Skeletal muscle cell (primary cell): ENCODE results near the gene SAP30L.

Source experiments
- DNase-seq: peaks from one replicate; pipeline ENCODE4 v3.0.0-alpha.2; 2010; ENCODE audit warnings: low read depth
- H3K4me3 ChIP-seq: 2 replicates; pipeline ENCODE4 v1.5.1; 2011; ENCODE audit warnings: low read depth, mild to moderate bottlenecking, control low read depth, low read length, moderate library complexity

The SAP30L gene

DNA sequence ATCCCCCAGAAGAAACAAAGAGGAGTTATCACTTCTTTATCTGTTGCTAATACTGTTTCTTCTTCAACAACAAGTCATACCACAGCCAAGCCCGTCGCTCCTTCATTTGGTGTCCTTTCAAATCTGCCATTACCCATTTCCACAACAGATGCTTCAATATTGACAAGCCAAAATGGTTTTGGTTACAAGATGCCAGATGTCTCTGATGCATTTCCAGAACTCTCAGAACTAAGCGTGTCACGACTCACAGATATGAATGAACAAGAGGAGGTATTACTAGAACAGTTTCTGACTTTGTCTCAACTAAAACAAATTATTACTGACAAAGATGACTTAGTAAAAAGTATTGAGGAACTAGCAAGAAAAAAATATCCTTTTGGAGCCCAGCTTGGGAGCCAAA lies 48.2 kb downstream of the SAP30L start:
- H3K4me3 ChIP-seq = no peak overlapping the region
- no peak for DNase-seq

DNA sequence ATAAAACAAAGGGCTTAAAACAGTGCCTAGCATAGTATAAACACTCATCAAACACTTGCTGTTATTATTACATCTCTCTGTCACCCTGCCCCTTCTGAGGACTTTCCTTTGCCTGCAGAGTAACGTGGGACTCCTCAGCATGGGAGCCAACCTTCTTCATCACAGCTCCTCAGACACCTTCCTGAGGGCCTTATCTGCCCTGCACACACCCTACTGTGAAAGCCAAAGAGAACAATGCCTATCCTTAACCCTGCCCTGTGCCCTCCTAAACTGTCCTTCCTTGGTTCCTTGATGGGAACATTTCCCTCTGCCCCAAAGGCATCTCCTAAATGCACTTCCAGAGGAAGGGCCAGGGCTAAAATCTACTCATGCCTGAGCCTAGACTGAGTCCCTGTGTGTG lies 52.8 kb downstream of the SAP30L start:
- no peak overlapping the region for H3K4me3 ChIP-seq
- no peak for DNase-seq

DNA sequence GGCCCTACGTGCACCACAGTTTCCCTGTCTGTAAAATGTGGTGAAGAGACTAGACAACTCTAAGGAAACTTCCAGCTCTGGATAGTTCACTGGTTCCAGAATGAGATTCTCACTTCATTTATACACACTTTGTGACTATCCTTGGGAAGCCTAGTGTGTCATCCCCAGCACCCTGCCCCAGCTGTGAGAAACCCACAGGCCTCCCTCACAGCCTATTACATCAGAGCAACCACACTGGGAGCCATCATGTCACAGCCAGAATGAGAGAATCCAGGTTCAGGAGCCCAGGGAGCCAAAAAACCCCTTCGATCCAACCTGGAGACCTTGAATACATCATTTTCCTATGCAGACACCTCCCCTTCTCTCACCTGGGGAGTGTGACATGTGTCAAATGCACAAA lies 53.2 kb downstream of the SAP30L start:
- no peak for DNase-seq
- H3K4me3 ChIP-seq = no peak overlapping the region

DNA sequence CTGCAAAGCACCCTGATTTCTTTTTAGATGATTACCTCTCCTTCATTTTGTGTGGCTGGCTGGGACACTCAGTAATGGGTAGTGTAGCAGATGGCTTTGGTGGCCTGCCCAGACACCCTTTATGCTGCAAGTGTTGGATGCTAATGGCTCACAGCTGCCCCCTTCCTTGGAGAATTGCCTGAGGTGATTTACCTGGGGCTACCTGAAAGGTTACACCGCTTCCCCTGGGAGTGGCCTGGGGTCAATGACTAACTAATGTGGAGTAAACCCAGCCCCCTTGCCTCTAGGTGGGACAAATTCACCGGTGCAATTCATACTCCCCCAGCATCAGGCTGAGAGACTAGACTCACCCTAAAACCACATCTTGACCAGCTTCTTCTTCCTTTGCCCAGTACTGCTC lies 55.8 kb downstream of the SAP30L start:
- no peak for DNase-seq
- no peak overlapping the region for H3K4me3 ChIP-seq

DNA sequence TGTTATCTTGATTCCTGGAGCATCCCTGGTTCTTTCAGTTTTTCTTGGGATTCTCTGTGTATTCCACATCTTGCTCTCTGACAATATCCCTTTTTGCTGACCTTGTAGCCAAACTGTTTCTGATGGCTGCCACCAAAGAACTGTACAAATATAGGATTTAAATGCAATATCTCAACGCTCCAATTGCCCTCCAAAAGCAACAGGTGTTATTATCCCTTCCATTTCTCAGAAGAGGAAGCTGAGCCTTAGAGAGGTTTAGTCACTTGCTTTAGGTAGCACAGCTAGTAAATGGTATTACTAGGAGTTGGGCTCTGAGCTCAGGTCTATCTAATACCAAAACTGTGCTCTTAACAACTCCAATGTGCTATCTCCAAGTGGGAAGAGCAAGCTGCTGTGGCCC lies 56.4 kb downstream of the SAP30L start:
- DNase-seq = no peak
- no peak overlapping the region for H3K4me3 ChIP-seq

DNA sequence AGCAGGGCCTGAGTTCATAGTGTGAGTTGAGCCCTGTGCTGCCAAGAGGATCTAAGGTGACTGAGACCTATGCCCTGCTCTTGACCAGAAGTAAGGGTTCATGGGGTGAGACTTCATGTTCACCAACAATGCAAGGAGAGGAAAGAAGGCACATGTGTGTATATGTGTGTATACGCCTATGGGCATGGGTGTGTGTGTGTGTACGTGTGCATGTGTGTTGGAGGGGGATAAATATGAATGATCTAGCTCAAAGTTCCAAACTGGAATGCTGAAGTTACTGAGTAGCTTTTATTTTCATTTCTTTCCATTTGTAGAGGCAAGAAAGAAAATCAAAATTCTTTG lies 57.9 kb downstream of the SAP30L start:
- DNase-seq = no peak
- no peak overlapping the region for H3K4me3 ChIP-seq

DNA sequence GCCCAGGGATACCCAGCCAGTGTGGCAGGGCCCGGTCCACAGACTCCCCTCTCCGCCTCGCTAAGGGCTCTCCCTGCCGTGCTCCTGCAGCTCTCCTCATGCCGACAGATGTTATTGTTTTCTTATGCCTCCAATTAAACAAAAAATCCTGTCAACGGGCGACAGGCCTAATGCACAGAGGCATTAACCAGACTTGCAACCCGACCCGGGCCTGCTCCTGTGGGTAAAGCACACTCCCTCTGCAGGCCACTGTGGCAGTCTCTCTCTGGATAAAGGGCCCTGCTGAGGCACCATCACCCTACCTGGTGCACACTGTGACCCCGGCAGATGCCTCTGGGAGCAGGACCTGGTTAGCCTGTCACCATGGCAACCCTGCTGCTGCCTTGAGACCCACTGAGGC lies 59.8 kb downstream of the SAP30L start:
- H3K4me3 ChIP-seq = no peak overlapping the region
- no peak for DNase-seq

DNA sequence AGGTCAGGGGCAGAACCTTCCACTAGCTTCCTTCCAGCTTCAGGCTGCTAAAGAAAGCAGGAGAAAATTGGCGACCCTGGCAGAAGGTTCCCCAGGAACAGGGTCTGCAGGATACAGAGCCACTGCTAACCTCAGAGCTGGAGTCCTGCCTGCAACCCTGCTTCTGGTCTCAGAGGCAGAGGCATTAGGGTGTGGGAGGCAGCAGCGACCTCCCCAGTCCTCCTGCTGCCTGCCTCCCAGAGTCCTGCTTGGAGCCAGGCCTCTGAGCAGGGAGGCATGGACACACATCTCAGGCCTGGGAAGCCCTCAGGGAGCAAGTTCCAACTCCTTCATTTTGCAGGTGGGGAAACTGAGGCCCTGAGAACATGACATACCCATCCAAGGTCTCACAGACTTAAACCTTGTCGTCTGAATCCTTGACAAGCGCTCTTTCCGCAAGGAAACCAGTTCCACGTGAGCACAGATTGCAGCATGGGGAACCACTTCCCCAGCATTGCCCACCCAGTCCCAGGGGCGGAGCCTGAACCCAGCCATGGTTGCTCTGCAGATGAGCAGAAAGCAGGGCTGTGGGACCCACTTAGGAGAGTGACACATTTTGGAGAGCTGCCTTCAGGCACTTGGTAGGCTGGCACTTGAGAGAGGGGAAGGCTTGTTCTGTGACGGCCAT lies 60.4 kb downstream of the SAP30L start:
- no peak overlapping the region for H3K4me3 ChIP-seq
- DNase-seq = no peak

DNA sequence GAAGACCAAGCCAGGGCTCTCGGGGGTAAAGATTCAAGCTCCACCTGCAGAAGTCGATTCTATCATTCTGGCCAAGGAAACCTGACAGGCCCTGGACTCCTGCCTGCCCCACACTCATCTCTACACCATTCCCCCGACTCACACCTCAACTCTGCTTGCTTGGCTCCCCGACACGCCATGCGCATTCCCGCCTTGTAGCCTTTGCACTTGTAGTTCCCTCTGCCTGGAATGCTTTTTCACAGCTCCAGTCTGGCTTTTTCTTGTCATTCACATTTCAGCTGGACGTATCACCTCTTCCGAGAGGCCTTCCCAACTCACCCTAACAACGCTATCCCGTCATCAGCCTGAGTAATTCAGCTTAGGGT lies 60.9 kb downstream of the SAP30L start:
- no peak overlapping the region for H3K4me3 ChIP-seq
- DNase-seq = no peak

DNA sequence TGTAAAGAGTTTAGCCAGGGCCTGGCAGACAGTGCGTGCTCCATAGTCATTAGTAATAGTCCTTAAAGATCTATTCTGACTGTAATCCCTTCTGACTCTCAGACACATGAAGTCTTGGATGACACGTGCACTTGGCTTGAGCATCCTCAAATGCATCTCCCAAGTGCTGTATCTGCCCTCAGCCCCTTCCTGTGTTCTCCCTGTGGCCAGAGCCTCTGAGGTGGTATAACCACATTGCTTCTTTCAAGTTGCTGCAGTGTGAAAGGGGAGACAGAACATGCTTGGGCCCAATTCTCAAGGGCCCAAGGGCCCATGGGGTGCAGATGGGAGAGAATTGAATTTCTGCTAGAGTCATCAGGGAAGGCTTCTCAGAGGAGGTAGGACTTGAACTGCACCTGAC lies 62.3 kb downstream of the SAP30L start:
- no peak for DNase-seq
- no peak overlapping the region for H3K4me3 ChIP-seq

DNA sequence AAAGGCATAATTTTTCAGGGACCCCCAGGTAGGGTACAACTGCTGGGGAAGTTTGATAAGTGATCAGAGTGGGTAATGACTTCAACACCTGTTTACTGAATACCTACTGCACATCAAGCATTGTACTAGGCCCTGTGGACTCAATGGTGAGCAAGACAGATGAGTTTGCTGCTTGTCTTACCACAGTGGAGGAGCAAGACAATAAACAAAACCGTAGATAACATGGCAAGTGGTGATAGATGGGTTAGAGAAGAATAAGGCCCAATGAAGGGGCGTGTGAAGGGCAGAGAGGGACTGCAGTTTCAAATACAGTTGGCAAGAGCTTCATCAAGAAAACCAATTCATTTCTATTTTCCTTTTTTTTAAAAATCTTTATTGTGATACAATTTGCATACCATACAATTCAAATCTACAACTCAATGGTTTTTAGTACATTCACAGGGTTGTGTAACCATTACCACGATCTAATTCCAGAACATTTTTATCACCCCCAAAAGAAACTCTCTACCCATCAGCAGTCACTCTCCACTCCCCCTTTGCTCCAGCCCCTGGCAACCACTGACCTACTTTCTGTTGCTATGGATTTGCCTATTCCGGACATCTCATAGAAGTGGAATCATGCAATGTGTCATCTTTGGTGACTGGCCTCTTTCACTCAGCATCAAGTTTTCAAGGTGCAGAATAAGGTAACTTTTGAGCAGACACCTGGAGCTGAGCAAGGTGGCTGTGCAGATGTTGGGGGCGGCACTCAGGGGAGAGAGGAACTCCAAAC lies 64.2 kb downstream of the SAP30L start:
- no peak overlapping the region for H3K4me3 ChIP-seq
- no peak for DNase-seq
